IPS-15b (cell line): Measurements from ENCODE around the gene LCNL1.

Experiments
- H3K27me3 ChIP-seq: one replicate; pipeline ENCODE4 v1.6.1; 2013; ENCODE audit warnings: low read length; ENCODE audit not compliant: control insufficient read depth, insufficient read depth
- H3K36me3 ChIP-seq: one replicate; pipeline ENCODE4 v1.6.1; 2013; ENCODE audit warnings: low read length; ENCODE audit not compliant: control insufficient read depth, insufficient read depth
- H3K4me1 ChIP-seq: one replicate; pipeline ENCODE4 v1.6.1; 2013; ENCODE audit warnings: mild to moderate bottlenecking, low read length; ENCODE audit not compliant: control insufficient read depth, insufficient read depth
- H3K4me3 ChIP-seq: one replicate; pipeline ENCODE4 v1.5.1; 2013; ENCODE audit warnings: low read depth, low read length
- H3K9ac ChIP-seq: one replicate; pipeline ENCODE4 v1.6.1; 2013; ENCODE audit warnings: low read depth, mild to moderate bottlenecking, low read length
- H3K9me3 ChIP-seq: one replicate; pipeline ENCODE4 v1.6.1; 2013; ENCODE audit warnings: mild to moderate bottlenecking, low read length; ENCODE audit not compliant: control insufficient read depth, insufficient read depth

Gene LCNL1

GRCh38 chr9:137007816-137008270 is 25.1 kb downstream of the LCNL1 start:
- H3K27me3 ChIP-seq: no peaks in the 10 kb centered on the region
- H3K9ac ChIP-seq: no peak overlapping the region
- no peaks in the 10 kb centered on the region for H3K9me3 ChIP-seq
- H3K36me3 ChIP-seq: peaks cover 6% of the 10 kb centered on the region
- no peak overlapping the region for H3K4me3 ChIP-seq
- H3K4me1 ChIP-seq: no peaks in the 10 kb centered on the region

- H3K9me3 ChIP-seq: no peaks in the 10 kb centered on the region
- H3K4me3 ChIP-seq: no peak overlapping the region
- H3K36me3 ChIP-seq: peaks cover 6% of the 10 kb centered on the region
- H3K9ac ChIP-seq: no peak overlapping the region
- H3K27me3 ChIP-seq: no peaks in the 10 kb centered on the region
- H3K4me1 ChIP-seq: no peaks in the 10 kb centered on the region
These were observed 25.5 kb downstream of the LCNL1 start for GRCh38 chr9:137008312-137008711.

GRCh38 chr9:137009217-137009616 is 26.4 kb downstream of the LCNL1 start:
- Histone ChIP-seq H3K4me3 (no peak overlapping the region), H3K9me3 (no peaks in the 10 kb centered on the region), H3K27me3 (no peaks in the 10 kb centered on the region), H3K9ac (no peak overlapping the region), H3K4me1 (no peaks in the 10 kb centered on the region), H3K36me3 (peaks cover 6% of the 10 kb centered on the region)

GRCh38 chr9:137009938-137010732 is 27.3 kb downstream of the LCNL1 start:
- Histone ChIP-seq H3K4me1 (no peaks in the 10 kb centered on the region), H3K9me3 (no peaks in the 10 kb centered on the region), H3K9ac (no peak overlapping the region), H3K36me3 (peaks cover 6% of the 10 kb centered on the region), H3K27me3 (no peaks in the 10 kb centered on the region), H3K4me3 (no peak overlapping the region)

DNA sequence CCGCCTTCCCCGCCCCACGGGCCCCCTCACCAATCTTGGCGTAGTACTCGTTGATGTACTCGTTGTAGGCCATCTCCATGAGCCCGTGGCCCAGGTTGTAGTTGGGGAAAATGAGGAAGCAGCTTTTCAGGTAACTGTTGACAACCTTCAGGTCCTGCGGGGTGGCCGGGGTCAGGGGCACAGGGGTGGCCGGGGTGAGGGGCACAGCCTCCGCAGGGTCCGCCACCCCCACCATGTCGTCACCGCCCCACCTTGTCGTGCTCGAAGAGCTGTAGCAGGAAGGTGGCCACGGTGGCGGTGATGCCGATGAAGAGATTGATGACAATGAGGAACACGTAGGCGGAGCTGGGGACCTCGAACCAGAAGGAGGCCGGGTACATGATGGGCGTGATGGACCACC is 28.4 kb downstream of the LCNL1 start:
- H3K4me3 ChIP-seq: no peak overlapping the region
- no peak overlapping the region for H3K9ac ChIP-seq
- H3K4me1 ChIP-seq: no peaks in the 10 kb centered on the region
- H3K27me3 ChIP-seq: no peaks in the 10 kb centered on the region
- H3K36me3 ChIP-seq: peaks cover 6% of the 10 kb centered on the region
- H3K9me3 ChIP-seq: no peaks in the 10 kb centered on the region

DNA sequence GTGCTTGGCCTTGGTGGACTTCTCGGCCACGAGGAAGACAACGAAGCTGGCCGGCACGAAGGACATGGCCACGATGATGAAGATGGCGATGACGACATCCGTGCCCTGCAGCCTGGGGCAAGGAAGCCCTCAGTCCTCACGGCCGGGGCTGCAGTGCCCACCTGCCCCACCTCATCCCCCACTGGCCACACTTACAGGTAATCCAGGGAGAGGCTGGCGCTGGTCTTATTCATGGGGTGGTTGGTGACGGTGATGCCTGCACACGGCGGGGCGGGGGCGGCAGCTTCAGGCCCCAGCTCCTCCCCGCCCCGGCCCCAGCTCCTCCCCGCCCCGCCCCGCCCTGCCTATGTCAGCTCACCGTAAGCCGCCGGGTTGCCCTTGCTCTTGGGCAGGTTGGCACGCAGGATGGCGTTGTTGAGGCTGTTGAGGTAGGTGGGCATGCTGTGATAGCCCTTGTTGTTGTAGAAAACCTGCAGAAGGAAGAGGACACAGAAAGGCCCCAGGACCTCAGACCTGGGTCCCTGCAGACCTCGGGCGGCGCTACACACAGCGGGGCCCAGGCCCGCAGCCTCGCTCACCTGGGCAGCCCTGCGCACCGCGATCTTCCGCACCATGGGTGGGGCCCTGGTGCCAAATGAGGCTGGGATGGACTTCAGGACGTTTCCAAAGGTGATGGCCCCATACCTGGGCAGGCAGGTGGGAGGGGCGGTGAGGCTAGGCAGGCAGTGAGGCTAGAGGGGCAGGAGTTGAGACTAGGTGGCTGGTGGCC is 29.3 kb downstream of the LCNL1 start:
- H3K9ac ChIP-seq: no peak overlapping the region
- peaks cover 6% of the 10 kb centered on the region for H3K36me3 ChIP-seq
- H3K4me3 ChIP-seq: no peak overlapping the region
- no peaks in the 10 kb centered on the region for H3K9me3 ChIP-seq
- H3K4me1 ChIP-seq: no peaks in the 10 kb centered on the region
- no peaks in the 10 kb centered on the region for H3K27me3 ChIP-seq

DNA sequence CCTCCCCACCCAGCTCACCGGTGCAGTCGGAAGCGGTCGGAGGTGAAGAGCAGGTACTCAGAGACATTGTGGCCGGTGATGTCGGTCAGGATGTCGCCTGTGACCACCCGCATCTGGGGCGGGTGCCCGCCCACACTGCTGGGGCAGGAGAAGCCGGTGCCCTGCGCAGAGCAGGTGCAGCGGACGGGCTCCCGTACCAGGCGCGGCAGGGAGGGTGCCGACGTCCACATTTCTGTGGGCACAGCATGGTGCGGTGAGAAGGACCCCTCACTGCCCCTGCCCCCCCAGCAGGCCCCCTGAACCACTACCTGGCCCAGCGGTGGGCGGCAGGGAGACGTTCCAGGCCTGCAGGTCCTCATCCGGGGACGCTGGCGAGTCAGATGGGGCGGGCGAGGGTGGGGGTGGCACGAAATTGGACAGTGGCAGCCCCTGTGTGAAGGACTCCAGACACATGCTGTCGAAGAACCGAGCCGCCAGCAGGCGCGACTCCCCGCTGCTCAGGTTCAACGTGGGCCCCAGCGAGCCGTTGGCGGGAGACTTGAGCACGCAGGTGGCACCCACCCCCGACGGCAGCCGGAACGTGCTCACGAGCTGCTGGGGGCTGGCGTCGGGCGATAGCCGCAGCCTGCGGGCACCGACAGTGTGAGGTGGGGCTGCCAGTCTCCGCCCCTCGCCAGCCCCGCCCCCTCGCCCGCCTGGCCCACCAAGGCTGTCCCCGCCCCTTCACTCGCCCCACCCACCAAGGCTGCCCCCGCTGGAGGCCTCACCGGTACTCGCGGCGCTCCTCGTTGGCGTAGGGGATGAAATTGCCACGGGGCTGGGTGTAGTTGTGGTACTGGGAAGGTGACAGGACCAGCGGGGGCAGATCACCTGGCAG is 30.1 kb downstream of the LCNL1 start:
- Histone ChIP-seq H3K9me3 (no peaks in the 10 kb centered on the region), H3K27me3 (no peaks in the 10 kb centered on the region), H3K9ac (no peak overlapping the region), H3K4me3 (no peak overlapping the region), H3K36me3 (peaks cover 6% of the 10 kb centered on the region), H3K4me1 (no peaks in the 10 kb centered on the region)

DNA sequence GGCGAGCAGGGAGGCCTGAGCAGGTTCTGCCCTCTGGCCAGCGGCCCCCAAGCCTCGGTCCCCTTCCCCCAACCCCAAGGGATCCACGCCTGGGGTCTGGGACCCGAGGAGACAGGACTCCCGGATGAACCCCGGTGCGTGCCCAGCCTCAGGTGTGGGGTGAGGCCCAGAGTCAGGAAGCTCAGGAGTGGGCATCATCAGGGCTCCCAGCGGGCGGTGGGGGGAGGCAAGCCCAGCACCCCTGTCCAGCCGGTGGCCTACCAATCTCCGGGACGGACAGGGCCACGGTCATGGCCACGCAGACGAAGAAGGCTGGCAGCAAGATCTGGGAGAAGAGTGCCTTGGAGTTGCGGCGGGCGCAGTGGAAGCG is 30.8 kb downstream of the LCNL1 start:
- Histone ChIP-seq H3K9me3 (no peaks in the 10 kb centered on the region), H3K4me1 (no peaks in the 10 kb centered on the region), H3K9ac (no peak overlapping the region), H3K27me3 (no peaks in the 10 kb centered on the region), H3K36me3 (peaks cover 3% of the 10 kb centered on the region), H3K4me3 (no peak overlapping the region)

GRCh38 chr9:137014166-137014565 is 31.4 kb downstream of the LCNL1 start:
- H3K36me3 ChIP-seq: peaks cover 3% of the 10 kb centered on the region
- H3K9me3 ChIP-seq: no peaks in the 10 kb centered on the region
- H3K9ac ChIP-seq: no peak overlapping the region

GRCh38 chr9:137014776-137015539 is 32.2 kb downstream of the LCNL1 start:
- Histone ChIP-seq H3K4me3 (no peak overlapping the region), H3K9me3 (no peaks in the 10 kb centered on the region), H3K4me1 (no peaks in the 10 kb centered on the region), H3K27me3 (no peaks in the 10 kb centered on the region), H3K36me3 (peaks cover 3% of the 10 kb centered on the region), H3K9ac (no peak overlapping the region)

More at GRCh38 chr9:137014166-137014565, 31.4 kb downstream of the LCNL1 start:
- no peaks in the 10 kb centered on the region for H3K27me3 ChIP-seq
- no peaks in the 10 kb centered on the region for H3K4me1 ChIP-seq
- H3K4me3 ChIP-seq: no peak overlapping the region

DNA sequence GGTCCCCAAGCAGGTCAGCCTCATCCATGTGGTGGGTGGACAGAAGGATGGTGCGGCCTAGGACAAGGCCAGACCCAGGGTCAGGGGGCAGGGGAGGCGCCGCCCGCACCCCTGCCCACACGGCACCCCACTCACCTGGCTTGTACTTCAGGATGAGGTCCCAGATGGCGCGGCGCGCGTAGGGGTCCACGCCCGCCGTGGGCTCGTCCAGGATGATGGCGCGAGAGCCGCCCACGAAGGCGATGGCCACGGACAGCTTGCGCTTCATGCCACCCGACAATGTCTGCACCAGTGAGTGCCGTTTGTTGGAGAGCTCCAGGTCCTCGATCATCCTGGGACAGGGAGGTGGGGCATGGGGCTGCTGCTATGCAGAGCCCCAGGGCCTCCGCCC is 32.7 kb downstream of the LCNL1 start:
- Histone ChIP-seq H3K9me3 (no peaks in the 10 kb centered on the region), H3K9ac (no peak overlapping the region), H3K4me3 (no peak overlapping the region), H3K27me3 (no peaks in the 10 kb centered on the region), H3K4me1 (no peaks in the 10 kb centered on the region), H3K36me3 (peaks cover 3% of the 10 kb centered on the region)
